ENCODE measurements around the gene STK32A. TPM values are rescaled to one million over a fixed set of nuclear protein-coding genes. Genes with fewer than 3 reads are reported as not detected.
"Not testable (repeated sequence)": the region's sequence is repeated elsewhere in the genome, so short reads cannot be mapped to it uniquely, and the experiment has no call there.

The STK32A gene
- polyA plus RNA-seq, 2 of the 4 experiments (the other 2 are of a cell fraction), result 0.45 to 1.2 TPM

GRCh38 chr5:147360816-147361215 lies 126.0 kb downstream of the STK32A start (continued):
- TF ChIP-seq MAZ (IDR thresholded peaks at IDR 0.05; ENCODE audit: borderline replicate concordance, low read depth, low read length) (no peak), CHD4 (IDR thresholded peaks at IDR 0.05; ENCODE audit: borderline replicate concordance) (no peak)

- ATAC-seq (no peak), FAIRE-seq (no peak), DNase-seq (ENCODE audit: low read depth in 1 of 2, low spot score in 1 of 2) (no peak)
- POLR2A ChIA-PET, result no interaction called here
- WGBS (ENCODE audit: missing lambda C conversion rate), result 58% methylated on average over 4 of the region's 4 CpGs
- H3K9me3 ChIP-seq, result no peaks in the 10 kb centered on the region
- TF ChIP-seq HOXB5 (CRISPR knock-in tag; IDR thresholded peaks at IDR 0.05), result no peak
- TF ChIP-seq BHLHE40 (IDR thresholded peaks at IDR 0.05; ENCODE audit: low read depth, low read length), result no peak
- TF ChIP-seq KDM1A (IDR thresholded peaks at IDR 0.05; ENCODE audit: low read depth), result no peak
- no peak for TF ChIP-seq CHD2 (IDR thresholded peaks at IDR 0.05; ENCODE audit: low read length, partially characterized antibody)
- TF ChIP-seq EP300 (IDR thresholded peaks at IDR 0.05), result no peak
- no peak for TF ChIP-seq CBX8 (IDR thresholded peaks at IDR 0.05)
- TF ChIP-seq RARB (CRISPR knock-in tag; IDR thresholded peaks at IDR 0.05), result no peak
- TF ChIP-seq HES2 (IDR thresholded peaks at IDR 0.05), result no peak
- no peak for TF ChIP-seq FOSL2 (IDR thresholded peaks at IDR 0.05)
- no peak for TF ChIP-seq FOSL2 (CRISPR knock-in tag; IDR thresholded peaks at IDR 0.05)
- TF ChIP-seq POLR2AphosphoS2 (conservative IDR thresholded peaks at IDR 0.05; ENCODE audit: low read length), result no peak
- TF ChIP-seq SMC3 (IDR thresholded peaks at IDR 0.05), result no peak
- no peak for TF ChIP-seq CTCF (IDR thresholded peaks at IDR 0.05)
- no peak for TF ChIP-seq REST (IDR thresholded peaks at IDR 0.05)
- no peak for TF ChIP-seq CBX2 (IDR thresholded peaks at IDR 0.05; ENCODE audit: borderline replicate concordance, low read depth)
- TF ChIP-seq HOXB13 (CRISPR knock-in tag; IDR thresholded peaks at IDR 0.05; ENCODE audit: low read depth), result no peak
- no peak for TF ChIP-seq NFE2L2 (conservative IDR thresholded peaks at IDR 0.05; ENCODE audit: low read length)
- no peak for TF ChIP-seq KDM5A (IDR thresholded peaks at IDR 0.05)
- no peak overlapping the region for H3K4me3 ChIP-seq
- H3K4me1 ChIP-seq, result no peaks in the 10 kb centered on the region
- H3K27ac ChIP-seq, result no peak overlapping the region
- CTCF ChIA-PET, result interaction anchor here (1.1 to 1.8 kb wide), 2 partner anchors 8 to 138 kb away, joined by 4 read pairs; no protein-coding TSS in a partner anchor
- no peak overlapping the region for H3K4me2 ChIP-seq
These were observed 126.8 kb downstream of the STK32A start for GRCh38 chr5:147361441-147362175.

GRCh38 chr5:147367381-147367780 lies 132.6 kb downstream of the STK32A start:
- CTCF ChIA-PET, result interaction anchor here (1.8 to 5.5 kb wide), 2 partner anchors 15 to 143 kb away, joined by 4 to 65 read pairs; no protein-coding TSS in a partner anchor
- 64% methylated on average over 6 of the region's 6 CpGs for WGBS (ENCODE audit: missing lambda C conversion rate)
- H3K27ac ChIP-seq; POLR2A ChIA-PET; ATAC-seq; H3K4me1 ChIP-seq; FAIRE-seq; H3K9me3 ChIP-seq; H3K4me3 ChIP-seq; DNase-seq (ENCODE audit: low read depth in 1 of 2, low spot score in 1 of 2); H3K4me2 ChIP-seq: not testable (repeated sequence)

Measured in A549 (cell line).